Measurements from ENCODE around the gene TYW5.

TYW5 gene, protein sequence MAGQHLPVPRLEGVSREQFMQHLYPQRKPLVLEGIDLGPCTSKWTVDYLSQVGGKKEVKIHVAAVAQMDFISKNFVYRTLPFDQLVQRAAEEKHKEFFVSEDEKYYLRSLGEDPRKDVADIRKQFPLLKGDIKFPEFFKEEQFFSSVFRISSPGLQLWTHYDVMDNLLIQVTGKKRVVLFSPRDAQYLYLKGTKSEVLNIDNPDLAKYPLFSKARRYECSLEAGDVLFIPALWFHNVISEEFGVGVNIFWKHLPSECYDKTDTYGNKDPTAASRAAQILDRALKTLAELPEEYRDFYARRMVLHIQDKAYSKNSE

DNA sequence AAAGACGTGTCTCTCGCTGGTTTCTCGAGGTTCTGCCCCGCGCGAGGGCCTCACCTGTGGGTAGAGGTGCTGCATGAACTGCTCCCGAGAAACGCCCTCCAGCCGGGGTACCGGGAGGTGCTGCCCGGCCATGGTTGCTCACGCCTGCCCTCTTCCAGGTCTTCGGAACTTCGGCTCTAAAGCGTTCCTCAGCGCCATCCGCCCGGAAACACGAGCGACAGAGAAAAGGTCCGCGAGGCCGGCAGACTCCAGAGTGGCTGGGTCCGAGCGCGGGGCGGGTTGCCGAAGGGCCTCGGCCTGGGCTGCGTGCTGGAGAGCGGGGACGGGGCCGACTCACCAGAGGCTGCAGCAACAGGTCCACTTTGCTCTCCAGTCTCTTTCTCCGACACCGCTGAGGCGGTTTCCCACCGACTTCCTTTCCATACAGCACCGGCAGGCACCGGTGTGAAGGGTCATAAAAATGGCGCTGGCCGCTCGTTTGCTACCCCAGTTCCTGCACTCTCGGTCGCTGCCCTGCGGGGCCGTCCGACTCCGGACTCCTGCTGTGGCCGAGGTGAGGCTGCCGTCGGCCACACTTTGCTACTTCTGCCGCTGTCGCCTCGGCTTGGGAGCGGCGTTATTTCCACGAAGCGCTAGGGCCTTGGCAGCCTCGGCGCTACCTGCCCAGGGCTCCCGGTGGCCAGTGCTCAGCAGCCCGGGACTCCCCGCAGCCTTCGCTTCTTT, at the start of gene TYW5, which contains the start of gene MAIP1:
Gene TYW5, minus strand, starts transcription at position 153 of the 723 bp plus-strand sequence. Its CDS starts 21 bp downstream, at position 132.
Gene MAIP1, plus strand, starts transcription at position 244 of the 723 bp plus-strand sequence. Its CDS starts 217 bp downstream, at position 461.
- peak; percentile 91 for DNase-seq (ENCODE audit: low read depth)
- Histone ChIP-seq H3K9me3 (ENCODE audit: control insufficient read depth, low read length) (no peaks in the 10 kb centered on the region), H3K4me3 (ENCODE audit: low read length) (peak within 1 kb of the TSS; percentile 99), H3K4me1 (ENCODE audit: control insufficient read depth, insufficient read depth, low read length) (peaks cover 21% of the 10 kb centered on the region), H3K27me3 (replicated peaks; ENCODE audit: control insufficient read depth, insufficient read depth, low read length) (no peaks in the 10 kb centered on the region), H3K9ac (ENCODE audit: low read length) (peak within 1 kb of the TSS; percentile 97), H3K36me3 (ENCODE audit: control insufficient read depth, insufficient read depth, low read length, severe bottlenecking) (peaks cover 19% of the 10 kb centered on the region)

DNA sequence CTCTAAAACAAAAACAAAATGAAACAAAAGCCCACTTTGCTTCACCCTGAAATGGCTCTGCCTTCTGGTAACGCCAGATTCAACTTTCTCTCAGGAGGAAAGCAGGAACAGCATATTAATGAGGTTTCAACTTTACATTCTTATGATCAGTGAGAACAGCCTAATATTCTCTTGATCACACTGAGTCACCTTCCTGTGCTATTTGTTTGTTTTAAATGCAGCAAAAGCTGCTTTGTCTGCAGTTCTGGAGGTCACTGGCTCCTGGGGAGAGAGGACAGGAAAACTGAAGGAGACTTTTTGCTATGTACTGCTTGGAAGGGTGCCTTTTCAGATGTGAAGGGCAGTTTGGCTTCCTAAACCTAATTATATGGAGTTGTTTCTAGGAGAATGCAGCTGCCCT, 48.2 kb upstream of the TYW5 start:
- H3K9me3 ChIP-seq (ENCODE audit: control insufficient read depth, low read length) = peaks cover 8% of the 10 kb centered on the region
- DNase-seq (ENCODE audit: low read depth) = no peak
- no peaks in the 10 kb centered on the region for H3K36me3 ChIP-seq (ENCODE audit: control insufficient read depth, insufficient read depth, low read length, severe bottlenecking)

DNA sequence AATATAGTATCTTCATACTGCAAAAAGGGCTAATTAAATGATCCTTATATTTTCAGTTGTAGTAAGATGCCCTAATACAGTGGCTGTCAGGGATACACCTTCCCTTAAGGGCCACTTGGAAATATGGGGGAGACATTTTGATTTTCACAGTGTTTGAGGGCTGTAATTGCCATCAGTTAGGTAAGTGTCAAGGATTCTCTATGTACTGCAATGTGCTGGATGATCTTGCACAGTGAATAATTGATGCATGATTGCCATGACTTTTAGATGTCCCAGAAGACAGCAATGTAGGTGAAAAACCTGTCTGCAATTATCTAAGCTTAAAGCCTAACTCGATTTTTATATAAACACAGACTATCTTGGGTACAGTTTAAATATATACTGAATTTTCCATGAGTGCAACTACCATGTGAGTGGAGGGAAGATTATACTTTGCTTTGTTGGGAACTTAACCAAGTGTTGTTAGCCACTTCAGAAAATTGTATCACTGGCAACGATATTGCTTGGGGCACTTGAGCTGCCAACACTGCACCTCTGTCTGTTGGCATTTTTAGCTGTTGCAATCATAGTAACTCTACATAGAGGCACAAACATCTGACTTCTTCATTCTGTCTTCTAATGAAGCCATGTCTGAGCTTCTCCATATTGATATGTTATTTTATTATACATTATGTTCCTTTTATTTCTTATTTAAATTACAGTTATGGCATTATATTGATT, 45.3 kb upstream of the TYW5 start:
- Histone ChIP-seq H3K9ac (ENCODE audit: low read length) (no peak overlapping the region), H3K27me3 (replicated peaks; ENCODE audit: control insufficient read depth, insufficient read depth, low read length) (peaks cover 5% of the 10 kb centered on the region), H3K4me1 (ENCODE audit: control insufficient read depth, insufficient read depth, low read length) (no peaks in the 10 kb centered on the region), H3K4me3 (ENCODE audit: low read length) (no peak overlapping the region), H3K9me3 (ENCODE audit: control insufficient read depth, low read length) (peaks cover 5% of the 10 kb centered on the region), H3K36me3 (ENCODE audit: control insufficient read depth, insufficient read depth, low read length, severe bottlenecking) (no peaks in the 10 kb centered on the region)
- DNase-seq (ENCODE audit: low read depth) = no peak

More for the DNA sequence above, 48.2 kb upstream of the TYW5 start:
- peaks cover 5% of the 10 kb centered on the region for H3K27me3 ChIP-seq (replicated peaks; ENCODE audit: control insufficient read depth, insufficient read depth, low read length)
- no peak overlapping the region for H3K4me3 ChIP-seq (ENCODE audit: low read length)
- H3K4me1 ChIP-seq (ENCODE audit: control insufficient read depth, insufficient read depth, low read length) = no peaks in the 10 kb centered on the region
- no peak overlapping the region for H3K9ac ChIP-seq (ENCODE audit: low read length)

DNA sequence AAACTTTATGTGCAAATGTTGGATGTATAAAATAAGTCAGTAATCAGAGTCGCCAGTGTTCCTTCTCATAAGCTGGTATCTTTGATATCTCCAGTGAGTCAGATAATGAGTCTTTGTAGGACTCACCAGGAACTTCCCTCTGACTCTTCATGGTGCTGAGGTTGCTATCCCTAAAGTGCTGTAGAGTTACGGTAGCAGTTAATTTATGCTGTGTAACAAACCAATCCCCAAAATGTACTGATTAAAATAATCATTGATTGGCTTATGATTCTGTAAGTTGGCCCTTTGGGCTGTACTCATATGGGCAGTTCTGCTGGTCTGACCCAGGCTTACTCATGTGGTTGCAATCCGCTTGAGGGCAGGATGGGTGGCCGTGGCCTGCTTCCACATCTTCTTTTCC, 43.9 kb upstream of the TYW5 start:
- H3K36me3 ChIP-seq (ENCODE audit: control insufficient read depth, insufficient read depth, low read length, severe bottlenecking) = no peaks in the 10 kb centered on the region
- no peaks in the 10 kb centered on the region for H3K4me1 ChIP-seq (ENCODE audit: control insufficient read depth, insufficient read depth, low read length)
- peaks cover 5% of the 10 kb centered on the region for H3K27me3 ChIP-seq (replicated peaks; ENCODE audit: control insufficient read depth, insufficient read depth, low read length)
- no peak overlapping the region for H3K9ac ChIP-seq (ENCODE audit: low read length)
- no peaks in the 10 kb centered on the region for H3K9me3 ChIP-seq (ENCODE audit: control insufficient read depth, low read length)
- H3K4me3 ChIP-seq (ENCODE audit: low read length) = no peak overlapping the region
- no peak for DNase-seq (ENCODE audit: low read depth)

DNA sequence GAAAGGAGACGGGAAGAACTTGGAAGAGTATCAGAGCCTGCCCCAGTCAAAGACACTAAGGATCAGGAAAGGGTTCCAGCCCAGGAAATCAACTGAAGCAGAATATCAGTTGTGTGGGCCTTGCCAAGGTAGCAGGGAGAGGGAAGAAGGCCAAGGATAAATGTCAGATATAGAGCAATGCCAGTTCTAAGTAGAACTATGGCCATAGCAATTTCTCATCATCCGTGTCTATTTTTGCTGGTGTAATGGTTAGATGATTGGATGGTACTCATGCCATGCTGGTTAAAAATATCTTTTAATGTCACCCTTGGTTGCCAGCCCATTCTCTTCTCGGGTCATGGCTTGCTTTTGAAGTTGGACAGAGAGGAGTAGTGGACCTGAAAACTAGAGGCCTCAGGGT, 42.0 kb upstream of the TYW5 start:
- H3K4me3 ChIP-seq (ENCODE audit: low read length) = no peak overlapping the region
- no peaks in the 10 kb centered on the region for H3K27me3 ChIP-seq (replicated peaks; ENCODE audit: control insufficient read depth, insufficient read depth, low read length)
- no peak for DNase-seq (ENCODE audit: low read depth)
- H3K4me1 ChIP-seq (ENCODE audit: control insufficient read depth, insufficient read depth, low read length) = no peaks in the 10 kb centered on the region
- no peaks in the 10 kb centered on the region for H3K36me3 ChIP-seq (ENCODE audit: control insufficient read depth, insufficient read depth, low read length, severe bottlenecking)
- H3K9me3 ChIP-seq (ENCODE audit: control insufficient read depth, low read length) = no peaks in the 10 kb centered on the region
- no peak overlapping the region for H3K9ac ChIP-seq (ENCODE audit: low read length)

DNA sequence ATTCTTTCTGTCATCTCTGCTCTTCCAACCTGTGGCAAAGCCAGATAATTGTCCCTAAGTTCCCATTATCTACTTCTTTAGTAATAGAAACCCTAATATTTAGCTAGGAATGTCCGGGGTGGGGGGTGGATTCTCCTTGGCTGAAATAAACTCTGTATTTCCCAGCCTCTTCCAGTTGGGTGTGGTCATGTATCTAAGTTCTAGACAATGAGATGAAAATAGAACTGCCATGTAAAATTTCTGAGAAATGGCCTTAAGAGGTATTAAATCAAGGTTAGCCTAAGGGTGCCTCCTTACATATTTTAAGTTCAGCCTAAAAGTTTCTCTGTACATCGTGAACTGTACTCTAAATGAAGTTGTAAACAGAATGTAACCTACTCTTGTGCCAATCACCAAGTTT, 39.6 kb upstream of the TYW5 start:
- Histone ChIP-seq H3K4me3 (ENCODE audit: low read length) (no peak overlapping the region), H3K9me3 (ENCODE audit: control insufficient read depth, low read length) (no peaks in the 10 kb centered on the region), H3K4me1 (ENCODE audit: control insufficient read depth, insufficient read depth, low read length) (no peaks in the 10 kb centered on the region), H3K9ac (ENCODE audit: low read length) (no peak overlapping the region), H3K36me3 (ENCODE audit: control insufficient read depth, insufficient read depth, low read length, severe bottlenecking) (no peaks in the 10 kb centered on the region), H3K27me3 (replicated peaks; ENCODE audit: control insufficient read depth, insufficient read depth, low read length) (no peaks in the 10 kb centered on the region)
- DNase-seq (ENCODE audit: low read depth) = no peak

DNA sequence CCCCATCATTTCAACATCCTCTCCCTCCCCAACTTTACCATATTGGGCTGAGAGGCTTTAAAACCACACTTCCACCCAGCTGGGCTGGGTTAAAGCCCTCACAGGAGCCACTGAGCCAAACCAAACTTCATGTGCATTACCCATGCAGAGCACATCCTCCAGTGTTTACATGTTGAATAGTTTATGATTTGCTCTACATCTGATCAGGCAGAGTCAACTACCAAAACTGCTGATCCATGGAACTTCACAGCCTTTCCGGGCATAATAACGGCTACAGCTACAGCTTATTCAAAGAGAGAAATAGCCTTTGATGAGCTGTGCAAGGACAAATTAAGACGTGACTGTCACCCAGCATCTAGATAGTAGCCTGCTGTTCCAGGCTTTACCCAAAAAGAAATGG, 39.1 kb upstream of the TYW5 start:
- Histone ChIP-seq H3K27me3 (replicated peaks; ENCODE audit: control insufficient read depth, insufficient read depth, low read length) (no peaks in the 10 kb centered on the region), H3K36me3 (ENCODE audit: control insufficient read depth, insufficient read depth, low read length, severe bottlenecking) (no peaks in the 10 kb centered on the region), H3K9me3 (ENCODE audit: control insufficient read depth, low read length) (no peaks in the 10 kb centered on the region), H3K9ac (ENCODE audit: low read length) (no peak overlapping the region), H3K4me1 (ENCODE audit: control insufficient read depth, insufficient read depth, low read length) (no peaks in the 10 kb centered on the region), H3K4me3 (ENCODE audit: low read length) (no peak overlapping the region)
- DNase-seq (ENCODE audit: low read depth) = no peak

DNA sequence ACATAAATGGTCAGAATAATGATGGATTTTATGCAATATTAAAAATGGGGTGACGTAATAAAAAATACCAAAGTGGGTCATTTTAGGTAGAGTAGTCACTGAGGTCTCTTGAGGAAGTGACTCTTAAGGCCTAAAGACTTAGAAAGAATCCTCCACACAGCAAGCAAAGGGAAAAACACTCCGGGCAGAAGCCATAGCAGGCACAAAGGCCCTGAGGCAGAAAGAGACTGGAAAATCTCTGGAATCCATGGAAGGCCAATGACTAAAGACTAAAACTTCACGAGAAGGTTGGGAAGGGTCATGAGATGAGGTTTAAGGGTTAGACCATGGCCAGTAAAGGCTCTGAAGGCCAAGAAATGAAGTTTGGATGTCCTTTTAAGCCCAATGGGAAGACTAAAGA, 37.0 kb upstream of the TYW5 start:
- no peak for DNase-seq (ENCODE audit: low read depth)
- no peaks in the 10 kb centered on the region for H3K36me3 ChIP-seq (ENCODE audit: control insufficient read depth, insufficient read depth, low read length, severe bottlenecking)
- H3K9ac ChIP-seq (ENCODE audit: low read length) = no peak overlapping the region
- H3K9me3 ChIP-seq (ENCODE audit: control insufficient read depth, low read length) = no peaks in the 10 kb centered on the region
- H3K4me1 ChIP-seq (ENCODE audit: control insufficient read depth, insufficient read depth, low read length) = no peaks in the 10 kb centered on the region
- H3K27me3 ChIP-seq (replicated peaks; ENCODE audit: control insufficient read depth, insufficient read depth, low read length) = no peaks in the 10 kb centered on the region
- H3K4me3 ChIP-seq (ENCODE audit: low read length) = no peak overlapping the region

DNA sequence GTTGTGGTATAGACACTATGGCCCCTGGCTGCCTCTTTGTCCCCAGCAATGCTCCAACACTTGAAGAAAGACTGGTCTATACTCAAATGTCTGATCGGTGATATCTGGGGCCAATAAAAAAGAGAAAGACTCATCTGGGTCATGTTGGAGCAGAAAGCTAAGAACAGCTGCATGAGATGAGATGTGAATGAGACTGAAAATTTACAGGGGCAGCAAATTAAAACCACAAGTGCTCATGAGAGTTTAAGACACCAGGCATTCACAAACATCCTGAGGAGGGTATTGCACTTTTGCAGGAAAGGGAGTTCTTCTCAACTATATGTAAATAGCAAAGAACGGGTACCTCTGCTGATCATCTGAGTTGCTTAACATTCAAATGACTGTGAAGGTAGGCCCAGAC, 36.4 kb upstream of the TYW5 start:
- Histone ChIP-seq H3K27me3 (replicated peaks; ENCODE audit: control insufficient read depth, insufficient read depth, low read length) (no peaks in the 10 kb centered on the region), H3K36me3 (ENCODE audit: control insufficient read depth, insufficient read depth, low read length, severe bottlenecking) (no peaks in the 10 kb centered on the region), H3K9ac (ENCODE audit: low read length) (no peak overlapping the region), H3K4me3 (ENCODE audit: low read length) (no peak overlapping the region), H3K4me1 (ENCODE audit: control insufficient read depth, insufficient read depth, low read length) (no peaks in the 10 kb centered on the region), H3K9me3 (ENCODE audit: control insufficient read depth, low read length) (no peaks in the 10 kb centered on the region)
- DNase-seq (ENCODE audit: low read depth) = no peak

DNA sequence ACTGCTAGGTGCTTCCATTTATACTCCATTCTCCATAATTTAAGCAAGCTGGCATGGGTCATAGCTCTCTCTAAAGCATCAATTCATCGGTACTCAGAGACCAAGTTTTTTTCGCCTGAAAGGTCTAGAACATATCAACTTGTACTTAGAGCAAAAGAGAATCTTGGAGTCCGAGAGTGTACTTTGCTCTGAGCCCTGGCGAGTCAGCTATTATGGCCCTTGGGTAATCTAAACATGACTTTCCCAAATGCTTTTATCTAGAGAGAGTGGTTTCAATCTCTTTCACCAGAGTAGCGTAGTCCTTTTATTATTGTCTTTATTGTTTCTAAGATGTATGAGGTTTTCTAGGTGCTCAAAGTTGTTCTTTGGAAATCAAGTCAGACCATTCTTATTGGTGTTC, 34.5 kb upstream of the TYW5 start:
- Histone ChIP-seq H3K9me3 (ENCODE audit: control insufficient read depth, low read length) (no peaks in the 10 kb centered on the region), H3K4me3 (ENCODE audit: low read length) (no peak overlapping the region), H3K27me3 (replicated peaks; ENCODE audit: control insufficient read depth, insufficient read depth, low read length) (no peaks in the 10 kb centered on the region), H3K4me1 (ENCODE audit: control insufficient read depth, insufficient read depth, low read length) (no peaks in the 10 kb centered on the region), H3K9ac (ENCODE audit: low read length) (no peak overlapping the region), H3K36me3 (ENCODE audit: control insufficient read depth, insufficient read depth, low read length, severe bottlenecking) (no peaks in the 10 kb centered on the region)
- DNase-seq (ENCODE audit: low read depth) = no peak

DNA sequence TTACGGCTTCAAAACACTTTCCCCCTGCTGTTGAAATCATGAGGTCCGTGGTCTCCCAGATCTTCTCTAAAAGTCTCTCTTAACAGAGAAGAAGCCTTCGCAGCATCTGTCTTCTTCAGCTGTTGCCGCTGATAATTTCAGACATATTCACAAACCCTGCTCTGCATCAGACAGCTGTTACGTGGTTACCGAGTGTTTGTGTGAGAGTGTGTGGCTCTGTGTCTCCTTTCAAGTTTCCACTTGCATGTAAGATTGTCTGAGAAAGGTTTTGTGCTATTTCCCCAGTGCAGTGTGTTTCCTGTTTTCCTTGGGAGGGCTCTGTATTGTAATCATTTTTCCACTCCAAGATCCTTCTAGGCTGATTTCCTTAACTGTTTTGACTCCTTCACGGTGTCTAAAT, 32.9 kb upstream of the TYW5 start:
- Histone ChIP-seq H3K9ac (ENCODE audit: low read length) (no peak overlapping the region), H3K4me1 (ENCODE audit: control insufficient read depth, insufficient read depth, low read length) (no peaks in the 10 kb centered on the region), H3K4me3 (ENCODE audit: low read length) (no peak overlapping the region), H3K9me3 (ENCODE audit: control insufficient read depth, low read length) (no peaks in the 10 kb centered on the region), H3K27me3 (replicated peaks; ENCODE audit: control insufficient read depth, insufficient read depth, low read length) (no peaks in the 10 kb centered on the region), H3K36me3 (ENCODE audit: control insufficient read depth, insufficient read depth, low read length, severe bottlenecking) (no peaks in the 10 kb centered on the region)
- DNase-seq (ENCODE audit: low read depth) = no peak
